ENCODE measurements around the gene SLC12A5. TPM values are rescaled to one million over a fixed set of nuclear protein-coding genes. Genes with fewer than 3 reads are reported as not detected.

The SLC12A5 gene
- total RNA-seq, 4 donors from 2014 or later: 5.2 TPM; not detected in 3

DNA sequence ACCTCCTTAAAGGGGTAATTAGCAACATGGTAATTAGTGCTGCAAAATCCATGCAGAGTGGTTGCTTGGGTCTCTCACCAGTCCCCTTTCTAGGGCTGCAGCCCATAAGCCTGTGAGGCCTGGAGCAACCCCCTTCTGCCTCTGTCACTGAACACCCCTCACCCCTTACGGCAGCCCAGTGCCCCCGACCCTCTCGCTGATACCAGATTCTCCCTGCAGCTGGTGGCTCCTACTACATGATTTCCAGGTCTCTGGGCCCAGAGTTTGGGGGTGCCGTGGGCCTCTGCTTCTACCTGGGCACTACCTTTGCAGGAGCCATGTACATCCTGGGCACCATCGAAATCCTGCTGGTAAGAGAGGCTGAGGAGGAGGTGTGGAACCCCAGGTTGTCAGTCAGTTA lies 8.0 kb downstream of the SLC12A5 start:
- DNase-seq (ENCODE audit: low spot score in 2 of 2): no peak
- no peak overlapping the region for H3K4me3 ChIP-seq
- H3K9me3 ChIP-seq: no peaks in the 10 kb centered on the region
- H3K27me3 ChIP-seq: peaks cover 0 to 44% of the 10 kb centered on the region in 2 donors
- TF ChIP-seq EP300 (IDR thresholded peaks at IDR 0.05): no peak
- TF ChIP-seq, protein P1, sequence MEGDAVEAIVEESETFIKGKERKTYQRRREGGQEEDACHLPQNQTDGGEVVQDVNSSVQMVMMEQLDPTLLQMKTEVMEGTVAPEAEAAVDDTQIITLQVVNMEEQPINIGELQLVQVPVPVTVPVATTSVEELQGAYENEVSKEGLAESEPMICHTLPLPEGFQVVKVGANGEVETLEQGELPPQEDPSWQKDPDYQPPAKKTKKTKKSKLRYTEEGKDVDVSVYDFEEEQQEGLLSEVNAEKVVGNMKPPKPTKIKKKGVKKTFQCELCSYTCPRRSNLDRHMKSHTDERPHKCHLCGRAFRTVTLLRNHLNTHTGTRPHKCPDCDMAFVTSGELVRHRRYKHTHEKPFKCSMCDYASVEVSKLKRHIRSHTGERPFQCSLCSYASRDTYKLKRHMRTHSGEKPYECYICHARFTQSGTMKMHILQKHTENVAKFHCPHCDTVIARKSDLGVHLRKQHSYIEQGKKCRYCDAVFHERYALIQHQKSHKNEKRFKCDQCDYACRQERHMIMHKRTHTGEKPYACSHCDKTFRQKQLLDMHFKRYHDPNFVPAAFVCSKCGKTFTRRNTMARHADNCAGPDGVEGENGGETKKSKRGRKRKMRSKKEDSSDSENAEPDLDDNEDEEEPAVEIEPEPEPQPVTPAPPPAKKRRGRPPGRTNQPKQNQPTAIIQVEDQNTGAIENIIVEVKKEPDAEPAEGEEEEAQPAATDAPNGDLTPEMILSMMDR (IDR thresholded peaks at IDR 0.05): no peak
- TF ChIP-seq POLR2A (IDR thresholded peaks at IDR 0.05): no peak
- no peaks in the 10 kb centered on the region for H3K36me3 ChIP-seq
- 64 to 85% methylated on average over 2 to 5 of the region's 5 CpGs for WGBS, 2 donors
- H3K27ac ChIP-seq: no peak overlapping the region
- H3K4me1 ChIP-seq: peaks cover 0 to 4% (median 0%) of the 10 kb centered on the region in 4 donors

- TF ChIP-seq, protein P1 (IDR thresholded peaks at IDR 0.05): no peak
- TF ChIP-seq POLR2A (IDR thresholded peaks at IDR 0.05): no peak
- TF ChIP-seq EP300 (IDR thresholded peaks at IDR 0.05): no peak
- Histone ChIP-seq H3K36me3 (no peaks in the 10 kb centered on the region), H3K27me3 (peaks cover 0 to 21% of the 10 kb centered on the region in 2 donors), H3K4me1 (no peaks in the 10 kb centered on the region), H3K4me3 (no peak overlapping the region), H3K27ac (no peak overlapping the region), H3K9me3 (no peaks in the 10 kb centered on the region)
- no peak for DNase-seq (ENCODE audit: low spot score in 2 of 2)
- WGBS, 2 donors: 19 to 20% methylated on average over 16 to 18 of the region's 18 CpGs
Observed at GRCh38 chr20:46040902-46041535, 12.0 kb downstream of the SLC12A5 start.

DNA sequence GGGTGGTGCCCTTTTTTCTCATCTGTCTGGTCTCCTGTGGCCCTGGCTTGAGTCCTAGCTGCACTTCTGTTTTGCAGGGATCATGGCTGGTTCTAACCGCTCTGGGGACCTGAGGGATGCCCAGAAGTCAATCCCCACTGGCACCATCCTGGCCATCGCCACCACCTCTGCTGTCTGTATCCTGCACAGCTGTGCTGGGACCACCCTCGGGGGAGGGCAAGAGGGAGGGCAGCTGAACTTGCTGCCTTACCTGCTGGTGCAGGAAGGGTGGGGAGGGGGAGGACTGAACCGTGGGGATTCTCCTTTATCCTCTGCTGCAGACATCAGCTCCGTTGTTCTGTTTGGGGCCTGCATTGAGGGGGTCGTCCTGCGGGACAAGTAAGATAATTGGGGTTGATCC lies 14.5 kb downstream of the SLC12A5 start:
- H3K36me3 ChIP-seq: no peaks in the 10 kb centered on the region
- DNase-seq (ENCODE audit: low spot score in 2 of 2): no peak
- WGBS, 2 donors: 24 to 48% methylated on average over 5 to 7 of the region's 7 CpGs
- H3K27ac ChIP-seq: no peak overlapping the region
- TF ChIP-seq EP300 (IDR thresholded peaks at IDR 0.05) (no peak), POLR2A (IDR thresholded peaks at IDR 0.05) (no peak)
- TF ChIP-seq, protein P1 (IDR thresholded peaks at IDR 0.05): no peak
- H3K4me3 ChIP-seq: no peak overlapping the region
- peaks cover 0 to 19% of the 10 kb centered on the region in 2 donors for H3K27me3 ChIP-seq
- no peaks in the 10 kb centered on the region for H3K9me3 ChIP-seq
- H3K4me1 ChIP-seq: no peaks in the 10 kb centered on the region

- H3K27ac ChIP-seq: no peak overlapping the region
- no peaks in the 10 kb centered on the region for H3K36me3 ChIP-seq
- no peaks in the 10 kb centered on the region for H3K9me3 ChIP-seq
- 69 to 92% methylated on average over 6 of the region's 6 CpGs for WGBS, 2 donors
- H3K4me1 ChIP-seq: no peaks in the 10 kb centered on the region
- no peak overlapping the region for H3K4me3 ChIP-seq
- DNase-seq (ENCODE audit: low spot score in 2 of 2): no peak
- TF ChIP-seq EP300 (IDR thresholded peaks at IDR 0.05) (no peak), POLR2A (IDR thresholded peaks at IDR 0.05) (no peak)
- TF ChIP-seq, protein P1 (IDR thresholded peaks at IDR 0.05): no peak
- H3K27me3 ChIP-seq: peaks cover 0 to 19% of the 10 kb centered on the region in 2 donors
Observed at GRCh38 chr20:46044896-46045295, 15.9 kb downstream of the SLC12A5 start.

DNA sequence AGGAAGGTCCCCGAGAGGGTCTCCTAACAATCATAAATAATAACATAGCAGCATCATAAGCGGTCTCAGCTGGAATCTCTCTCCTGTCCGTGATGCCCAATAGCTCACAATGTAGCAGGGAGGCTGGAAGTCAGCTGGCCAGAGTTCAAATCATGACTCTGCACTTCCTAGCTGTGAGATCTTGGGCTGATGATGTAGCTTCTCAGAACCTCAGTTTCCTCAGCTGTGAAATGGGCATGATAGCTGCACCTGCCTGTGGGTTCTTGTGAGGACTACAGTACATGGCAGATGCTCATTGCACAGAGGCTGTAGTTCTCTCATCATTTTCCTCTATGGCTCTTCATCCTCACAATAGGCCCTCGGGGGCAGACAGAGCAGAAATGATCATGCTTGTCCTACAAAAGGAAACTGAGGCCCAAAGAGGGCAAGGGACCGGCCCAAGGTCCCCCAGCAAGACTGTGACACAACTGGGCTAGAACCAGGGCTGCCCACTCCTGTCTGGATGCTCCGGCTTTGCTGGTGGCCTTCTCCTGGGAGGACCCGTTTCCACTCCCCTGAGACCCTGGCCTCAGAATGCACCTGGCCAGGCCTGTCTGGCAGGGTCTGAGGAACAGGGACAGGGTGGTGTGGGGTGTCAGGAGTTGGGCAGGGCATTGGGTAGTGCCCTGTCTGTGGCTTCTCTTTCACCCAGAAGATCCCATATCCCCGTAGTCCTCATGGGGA lies 17.7 kb downstream of the SLC12A5 start:
- no peaks in the 10 kb centered on the region for H3K36me3 ChIP-seq
- no peaks in the 10 kb centered on the region for H3K4me1 ChIP-seq
- no peak overlapping the region for H3K4me3 ChIP-seq
- H3K9me3 ChIP-seq: no peaks in the 10 kb centered on the region
- H3K27me3 ChIP-seq: peaks cover 0 to 12% of the 10 kb centered on the region in 2 donors
- no peak overlapping the region for H3K27ac ChIP-seq
- TF ChIP-seq, protein P1 (IDR thresholded peaks at IDR 0.05): no peak
- no peak for TF ChIP-seq EP300 (IDR thresholded peaks at IDR 0.05)
- TF ChIP-seq POLR2A (IDR thresholded peaks at IDR 0.05): no peak
- no peak for DNase-seq (ENCODE audit: low spot score in 2 of 2)
- WGBS, 2 donors: 85 to 89% methylated on average over 6 to 8 of the region's 8 CpGs
